ENCODE measurements around the gene RPTOR. TPM values are rescaled to one million over a fixed set of nuclear protein-coding genes. Genes with fewer than 3 reads are reported as not detected.

RPTOR gene
- total RNA-seq, 1 experiment from 2014 or later: 58.0 TPM

DNA sequence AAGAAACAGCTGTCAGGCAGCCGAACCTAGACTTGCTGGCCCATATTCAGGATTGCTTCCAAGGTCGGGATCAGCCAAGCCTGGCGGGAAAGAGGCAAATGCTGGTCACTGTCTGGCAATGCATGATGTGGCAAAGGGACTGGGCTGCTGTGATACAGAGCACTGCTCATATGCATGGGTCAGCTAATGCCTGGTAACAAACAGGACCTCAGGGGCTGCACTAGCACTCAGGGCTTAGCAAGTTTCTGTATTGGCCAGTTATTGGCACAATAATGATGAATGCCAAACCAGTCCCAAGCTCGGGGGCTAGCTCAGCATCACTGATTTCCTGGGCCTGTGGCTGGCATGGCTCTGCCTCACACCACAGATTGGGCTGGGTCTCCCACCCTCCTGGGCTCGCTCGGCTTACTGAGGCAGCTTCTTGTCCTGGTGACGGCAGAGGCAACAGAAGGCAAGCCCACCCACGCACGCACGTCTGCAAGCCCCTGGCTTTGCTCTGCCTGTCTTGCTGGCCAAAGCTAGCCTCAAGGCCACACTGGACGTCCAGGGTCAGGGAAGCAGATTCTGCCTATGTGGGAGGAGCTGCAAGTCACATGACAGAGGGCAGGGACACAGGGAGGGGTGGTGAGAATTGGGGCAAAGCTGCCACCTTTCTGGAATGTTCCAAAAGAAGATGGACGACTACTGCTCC lies 21.4 kb upstream of the RPTOR start:
- TF ChIP-seq, protein P1, sequence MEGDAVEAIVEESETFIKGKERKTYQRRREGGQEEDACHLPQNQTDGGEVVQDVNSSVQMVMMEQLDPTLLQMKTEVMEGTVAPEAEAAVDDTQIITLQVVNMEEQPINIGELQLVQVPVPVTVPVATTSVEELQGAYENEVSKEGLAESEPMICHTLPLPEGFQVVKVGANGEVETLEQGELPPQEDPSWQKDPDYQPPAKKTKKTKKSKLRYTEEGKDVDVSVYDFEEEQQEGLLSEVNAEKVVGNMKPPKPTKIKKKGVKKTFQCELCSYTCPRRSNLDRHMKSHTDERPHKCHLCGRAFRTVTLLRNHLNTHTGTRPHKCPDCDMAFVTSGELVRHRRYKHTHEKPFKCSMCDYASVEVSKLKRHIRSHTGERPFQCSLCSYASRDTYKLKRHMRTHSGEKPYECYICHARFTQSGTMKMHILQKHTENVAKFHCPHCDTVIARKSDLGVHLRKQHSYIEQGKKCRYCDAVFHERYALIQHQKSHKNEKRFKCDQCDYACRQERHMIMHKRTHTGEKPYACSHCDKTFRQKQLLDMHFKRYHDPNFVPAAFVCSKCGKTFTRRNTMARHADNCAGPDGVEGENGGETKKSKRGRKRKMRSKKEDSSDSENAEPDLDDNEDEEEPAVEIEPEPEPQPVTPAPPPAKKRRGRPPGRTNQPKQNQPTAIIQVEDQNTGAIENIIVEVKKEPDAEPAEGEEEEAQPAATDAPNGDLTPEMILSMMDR (IDR thresholded peaks at IDR 0.05): no peak
- TF ChIP-seq TCF7L2 (IDR thresholded peaks at IDR 0.05; ENCODE audit: low read depth, low read length) (no peak), SIN3A (IDR thresholded peaks at IDR 0.05; ENCODE audit: borderline replicate concordance, insufficient read depth, low read depth, low read length) (no peak), POLR2AphosphoS5 (IDR thresholded peaks at IDR 0.05; ENCODE audit: low read depth, low read length) (no peak)
- TF ChIP-seq, protein P2, sequence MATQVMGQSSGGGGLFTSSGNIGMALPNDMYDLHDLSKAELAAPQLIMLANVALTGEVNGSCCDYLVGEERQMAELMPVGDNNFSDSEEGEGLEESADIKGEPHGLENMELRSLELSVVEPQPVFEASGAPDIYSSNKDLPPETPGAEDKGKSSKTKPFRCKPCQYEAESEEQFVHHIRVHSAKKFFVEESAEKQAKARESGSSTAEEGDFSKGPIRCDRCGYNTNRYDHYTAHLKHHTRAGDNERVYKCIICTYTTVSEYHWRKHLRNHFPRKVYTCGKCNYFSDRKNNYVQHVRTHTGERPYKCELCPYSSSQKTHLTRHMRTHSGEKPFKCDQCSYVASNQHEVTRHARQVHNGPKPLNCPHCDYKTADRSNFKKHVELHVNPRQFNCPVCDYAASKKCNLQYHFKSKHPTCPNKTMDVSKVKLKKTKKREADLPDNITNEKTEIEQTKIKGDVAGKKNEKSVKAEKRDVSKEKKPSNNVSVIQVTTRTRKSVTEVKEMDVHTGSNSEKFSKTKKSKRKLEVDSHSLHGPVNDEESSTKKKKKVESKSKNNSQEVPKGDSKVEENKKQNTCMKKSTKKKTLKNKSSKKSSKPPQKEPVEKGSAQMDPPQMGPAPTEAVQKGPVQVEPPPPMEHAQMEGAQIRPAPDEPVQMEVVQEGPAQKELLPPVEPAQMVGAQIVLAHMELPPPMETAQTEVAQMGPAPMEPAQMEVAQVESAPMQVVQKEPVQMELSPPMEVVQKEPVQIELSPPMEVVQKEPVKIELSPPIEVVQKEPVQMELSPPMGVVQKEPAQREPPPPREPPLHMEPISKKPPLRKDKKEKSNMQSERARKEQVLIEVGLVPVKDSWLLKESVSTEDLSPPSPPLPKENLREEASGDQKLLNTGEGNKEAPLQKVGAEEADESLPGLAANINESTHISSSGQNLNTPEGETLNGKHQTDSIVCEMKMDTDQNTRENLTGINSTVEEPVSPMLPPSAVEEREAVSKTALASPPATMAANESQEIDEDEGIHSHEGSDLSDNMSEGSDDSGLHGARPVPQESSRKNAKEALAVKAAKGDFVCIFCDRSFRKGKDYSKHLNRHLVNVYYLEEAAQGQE (IDR thresholded peaks at IDR 0.05; ENCODE audit: insufficient read depth in 1 of 2, low read depth in 2 of 2, low read length in 1 of 2): no peak
- H3K4me1 ChIP-seq (ENCODE audit: control insufficient read depth, insufficient read depth, low read length): no peaks in the 10 kb centered on the region
- BruUV-seq (replicated peaks): no TSS peak
- DNase-seq (ENCODE audit: low read depth, low spot score) (no peak), ATAC-seq (no peak)
- H3K9me3 ChIP-seq (ENCODE audit: control insufficient read depth, insufficient read depth, low read depth, low read length): no peaks in the 10 kb centered on the region
- CTCF ChIA-PET: no interaction called here
- H3K27ac ChIP-seq (ENCODE audit: low read length): no peak overlapping the region
- no peak overlapping the region for H3K4me3 ChIP-seq (ENCODE audit: low read depth in 2 of 2, low read length in 2 of 2)
- intact Hi-C loops (cut with micrococcal nuclease; ENCODE audit: unreplicated experiment): no loop called here
- POLR2A ChIA-PET: interaction anchor here (0.6 kb wide), 1 partner anchor 36 kb away, joined by 3 read pairs; no protein-coding TSS in a partner anchor
- in situ Hi-C loops (cut with HindIII; ENCODE audit: low pct_unique_long_range_greater_than_20kb, low sequenced_read_pairs): no loop called here
- no peaks in the 10 kb centered on the region for H3K36me3 ChIP-seq (ENCODE audit: control insufficient read depth, insufficient read depth, low read length)
- no peaks in the 10 kb centered on the region for H3K27me3 ChIP-seq (ENCODE audit: control insufficient read depth, insufficient read depth, low read length)

DNA sequence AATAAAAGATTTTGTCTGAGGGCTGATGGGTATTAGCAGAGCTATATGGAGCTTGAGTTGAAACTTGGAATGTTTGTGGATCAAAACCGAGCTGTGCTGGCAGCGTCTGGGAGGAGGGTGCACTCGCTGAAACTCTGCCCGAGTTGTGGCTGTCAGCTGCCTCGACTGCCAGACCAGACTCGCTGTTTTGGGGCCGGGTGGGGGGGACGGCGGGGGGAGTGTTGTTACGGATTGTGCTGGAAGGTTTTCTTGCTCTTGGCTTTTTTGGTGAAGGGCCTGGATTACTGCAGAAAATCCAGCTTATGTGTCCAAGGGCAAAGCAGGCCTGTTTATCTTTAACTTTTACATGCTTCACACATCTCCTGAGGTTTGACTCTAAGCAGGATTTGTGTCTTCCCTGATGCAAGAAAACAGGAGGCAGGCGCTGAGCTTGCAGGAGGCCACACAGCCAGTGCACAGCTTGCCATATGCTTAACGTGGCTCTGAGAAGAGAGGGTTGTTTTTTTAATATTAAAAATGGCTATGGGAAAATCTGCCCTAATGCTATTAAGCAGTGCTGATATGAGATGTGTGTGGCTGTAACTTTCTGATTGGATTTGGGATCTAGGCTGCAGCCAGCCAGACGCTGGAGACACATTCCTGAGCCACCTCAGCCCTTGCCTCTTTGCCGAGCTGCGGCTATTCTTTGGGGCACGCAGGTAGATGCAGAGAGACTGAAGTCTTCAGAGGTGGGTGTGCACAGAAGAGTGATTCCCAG lies 20.5 kb upstream of the RPTOR start:
- no peak for TF ChIP-seq SIN3A (IDR thresholded peaks at IDR 0.05; ENCODE audit: borderline replicate concordance, insufficient read depth, low read depth, low read length)
- TF ChIP-seq, protein P1 (IDR thresholded peaks at IDR 0.05): no peak
- TF ChIP-seq POLR2AphosphoS5 (IDR thresholded peaks at IDR 0.05; ENCODE audit: low read depth, low read length): no peak
- TF ChIP-seq, protein P2 (IDR thresholded peaks at IDR 0.05; ENCODE audit: insufficient read depth in 1 of 2, low read depth in 2 of 2, low read length in 1 of 2): no peak
- no peak for TF ChIP-seq TCF7L2 (IDR thresholded peaks at IDR 0.05; ENCODE audit: low read depth, low read length)
- CTCF ChIA-PET: no interaction called here
- intact Hi-C loops (cut with micrococcal nuclease; ENCODE audit: unreplicated experiment): no loop called here

More for the DNA sequence above, 20.5 kb upstream of the RPTOR start:
- no TSS peak for BruUV-seq (replicated peaks)
- H3K4me1 ChIP-seq (ENCODE audit: control insufficient read depth, insufficient read depth, low read length): no peaks in the 10 kb centered on the region
- in situ Hi-C loops (cut with HindIII; ENCODE audit: low pct_unique_long_range_greater_than_20kb, low sequenced_read_pairs): no loop called here
- H3K9me3 ChIP-seq (ENCODE audit: control insufficient read depth, insufficient read depth, low read depth, low read length): no peaks in the 10 kb centered on the region
- POLR2A ChIA-PET: no interaction called here
- ATAC-seq: no peak
- H3K27me3 ChIP-seq (ENCODE audit: control insufficient read depth, insufficient read depth, low read length): no peaks in the 10 kb centered on the region
- H3K36me3 ChIP-seq (ENCODE audit: control insufficient read depth, insufficient read depth, low read length): no peaks in the 10 kb centered on the region
- H3K27ac ChIP-seq (ENCODE audit: low read length): no peak overlapping the region
- DNase-seq (ENCODE audit: low read depth, low spot score): no peak
- no peak overlapping the region for H3K4me3 ChIP-seq (ENCODE audit: low read depth in 2 of 2, low read length in 2 of 2)
